Measurements from ENCODE around the gene RBM15. TPM values are rescaled to one million over a fixed set of nuclear protein-coding genes. Genes with fewer than 3 reads are reported as not detected.

Gene RBM15
- total RNA-seq, 1 donor from 2014 or later = 29.7 TPM

DNA sequence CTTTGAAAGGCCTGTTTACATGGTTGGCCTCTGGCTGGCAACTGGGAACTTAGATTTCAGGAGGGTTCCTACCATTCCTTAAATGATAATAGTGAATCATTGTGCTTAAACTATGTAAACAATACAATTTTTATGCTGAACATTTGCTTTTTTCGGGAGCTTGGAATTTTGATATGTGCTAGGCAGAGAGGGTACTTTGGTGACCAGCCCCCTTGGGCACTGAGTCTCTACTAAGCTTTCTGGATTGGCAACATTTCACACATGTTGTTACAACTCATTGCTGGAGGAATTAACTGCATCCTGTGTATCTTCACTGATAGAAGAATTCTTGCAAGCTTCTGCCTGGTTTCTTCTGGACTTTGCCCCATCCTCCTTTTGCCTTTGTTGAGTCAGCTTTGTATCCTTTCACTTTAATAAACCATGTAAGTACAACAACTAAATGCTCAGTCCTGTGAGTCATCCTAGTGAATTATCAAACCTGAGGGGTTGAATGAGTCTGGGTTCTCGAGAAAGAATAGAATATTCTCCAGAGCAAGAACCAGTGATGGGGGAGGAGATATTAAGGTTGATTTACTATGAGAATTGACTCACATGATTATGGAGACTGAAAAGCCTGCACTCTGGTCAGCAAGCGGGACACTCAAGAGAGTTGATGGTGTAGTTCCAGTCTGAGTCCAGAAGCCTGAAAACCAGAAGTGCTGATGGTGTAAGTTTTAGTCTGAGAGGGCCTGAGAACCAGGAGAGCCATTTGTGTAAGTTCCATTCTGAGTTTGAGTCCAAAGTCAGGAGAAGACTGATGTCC, 54.7 kb downstream of the RBM15 start:
- no peak overlapping the region for H3K9ac ChIP-seq (ENCODE audit: low read depth in 1 of 3, low read length in 3 of 3)
- H3K27me3 ChIP-seq (ENCODE audit: control insufficient read depth in 3 of 3, insufficient read depth in 3 of 3, low read length in 3 of 3) = no peaks in the 10 kb centered on the region
- H3K27ac ChIP-seq (ENCODE audit: low read depth, low read length) = no peak overlapping the region
- H3K4me1 ChIP-seq (ENCODE audit: control insufficient read depth in 3 of 3, insufficient read depth in 3 of 3, low read length in 3 of 3) = peaks cover 0 to 15% (median 0%) of the 10 kb centered on the region in 3 donors
- no peaks in the 10 kb centered on the region for H3K9me3 ChIP-seq (ENCODE audit: control insufficient read depth in 3 of 3, low read length in 3 of 3)
- H3K36me3 ChIP-seq (ENCODE audit: control insufficient read depth in 3 of 3, insufficient read depth in 3 of 3, low read length in 3 of 3) = peaks cover 2 to 13% (median 3%) of the 10 kb centered on the region in 3 donors
- H3K4me3 ChIP-seq (ENCODE audit: low read length in 3 of 3) = no peak overlapping the region

DNA sequence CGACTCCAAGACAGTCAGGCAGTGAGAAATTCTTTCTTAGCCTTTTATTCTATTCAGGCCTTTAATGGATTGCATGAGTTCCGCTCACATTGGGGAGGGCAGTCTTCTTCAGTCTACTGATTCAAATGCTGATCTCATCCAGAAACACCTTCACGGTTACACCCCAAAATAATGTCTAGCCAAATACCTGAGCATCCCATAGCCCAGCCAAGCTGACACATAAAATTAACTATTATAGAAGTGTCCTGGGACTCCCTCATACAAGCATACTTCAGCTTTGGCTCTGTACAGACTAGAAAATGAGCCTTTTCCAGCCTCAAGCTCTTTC, 55.3 kb downstream of the RBM15 start:
- Histone ChIP-seq H3K27ac (ENCODE audit: low read depth, low read length) (no peak overlapping the region), H3K36me3 (ENCODE audit: control insufficient read depth in 3 of 3, insufficient read depth in 3 of 3, low read length in 3 of 3) (peaks cover 2 to 14% (median 3%) of the 10 kb centered on the region in 3 donors), H3K9ac (ENCODE audit: low read depth in 1 of 3, low read length in 3 of 3) (no peak overlapping the region)

More for the DNA sequence above, 55.3 kb downstream of the RBM15 start:
- Histone ChIP-seq H3K27me3 (ENCODE audit: control insufficient read depth in 3 of 3, insufficient read depth in 3 of 3, low read length in 3 of 3) (no peaks in the 10 kb centered on the region), H3K4me3 (ENCODE audit: low read length in 3 of 3) (no peak overlapping the region), H3K4me1 (ENCODE audit: control insufficient read depth in 3 of 3, insufficient read depth in 3 of 3, low read length in 3 of 3) (peaks cover 0 to 15% (median 0%) of the 10 kb centered on the region in 3 donors), H3K9me3 (ENCODE audit: control insufficient read depth in 3 of 3, low read length in 3 of 3) (no peaks in the 10 kb centered on the region)

Other genes with a start within 250 kb of the RBM15 start
- gene UBL4B, start 226.9 kb upstream of the RBM15 start, total RNA-seq = not detected
- 0.52 TPM for gene SLC6A17, start 188.9 kb upstream of the RBM15 start, total RNA-seq
- 1.6 TPM for gene KCNC4, start 129.1 kb upstream of the RBM15 start, total RNA-seq
- 12.5 TPM for gene SLC16A4, start 51.6 kb downstream of the RBM15 start, total RNA-seq
- gene LAMTOR5, start 68.3 kb downstream of the RBM15 start, total RNA-seq = 50.6 TPM
- gene PROK1, start 111.8 kb downstream of the RBM15 start, total RNA-seq = not detected
- 0.52 TPM for gene KCNA10, start 179.8 kb downstream of the RBM15 start, total RNA-seq

Data from skeletal muscle tissue (tissue), 4 donors.